HTERT RPE-1 (cell line): ENCODE results near the gene KRTAP5-7.
"Not testable (repeated sequence)": the region's sequence is repeated elsewhere in the genome, so short reads cannot be mapped to it uniquely, and the experiment has no call there.

Experiments
- in situ Hi-C: fragments of 300-500 bp; cut with MboI; formaldehyde crosslinking; loops from 4 replicates; pipeline ENCODE4 v1.14.3; 2020; ENCODE audit warnings: low sequenced_read_pairs

The KRTAP5-7 gene

DNA sequence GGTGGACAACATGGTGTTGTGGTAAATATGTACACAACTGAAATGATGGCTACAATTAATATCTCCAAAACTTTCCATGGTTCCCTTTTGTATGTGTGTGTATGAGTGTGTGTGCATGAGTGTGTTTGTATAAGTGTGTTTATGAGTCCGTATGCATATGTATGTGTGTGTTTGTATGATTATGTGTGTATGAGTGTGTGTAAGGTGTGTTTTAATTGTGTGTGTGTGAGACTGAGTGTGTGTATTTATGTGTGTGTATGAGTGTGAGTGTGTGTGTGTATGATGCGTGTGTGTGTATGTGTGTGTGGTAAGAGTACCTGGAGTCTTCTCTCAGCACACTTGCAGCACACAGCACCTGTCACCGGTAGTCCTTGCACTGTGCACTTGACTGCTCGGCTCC, 29.0 kb downstream of the KRTAP5-7 start:
- in situ Hi-C loops = no loop called here

DNA sequence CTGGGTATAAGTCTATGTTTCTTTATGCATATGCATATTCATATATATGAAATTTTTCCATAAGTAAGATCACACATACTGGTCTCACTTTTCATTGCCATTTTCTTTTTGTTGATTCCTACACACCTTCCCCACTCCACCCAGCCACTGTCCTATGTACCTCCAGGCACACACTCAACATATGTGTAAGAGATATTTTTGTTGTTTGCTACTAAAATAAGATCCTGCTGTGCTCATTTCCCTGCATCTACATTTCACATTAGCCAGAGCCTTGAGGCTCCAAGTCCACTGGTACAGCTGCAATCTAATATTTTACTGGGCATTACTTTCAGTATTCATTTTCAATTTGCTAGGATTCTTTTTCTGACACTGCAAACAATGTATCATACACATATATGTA, 30.2 kb downstream of the KRTAP5-7 start:
- in situ Hi-C loops = no loop called here

DNA sequence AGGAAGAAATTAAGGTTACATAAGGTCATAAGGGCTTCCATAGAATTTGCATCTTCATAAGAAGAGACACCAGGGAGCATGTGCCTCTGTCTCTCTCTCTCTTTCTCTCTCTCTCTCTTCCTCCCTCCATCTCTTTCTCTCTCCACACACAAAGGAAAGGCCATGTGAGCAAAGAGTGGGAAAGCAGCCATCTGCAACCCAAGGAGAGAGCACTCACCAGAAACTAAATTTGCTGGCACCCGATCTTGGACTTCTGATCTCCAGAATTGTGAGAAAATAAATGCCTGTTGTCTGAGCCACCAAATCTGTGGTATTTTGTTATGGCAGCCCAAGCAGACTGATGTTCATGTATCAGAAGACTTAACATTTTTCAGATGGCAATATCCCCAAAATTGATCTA, 31.9 kb downstream of the KRTAP5-7 start:
- in situ Hi-C loops = no loop called here

DNA sequence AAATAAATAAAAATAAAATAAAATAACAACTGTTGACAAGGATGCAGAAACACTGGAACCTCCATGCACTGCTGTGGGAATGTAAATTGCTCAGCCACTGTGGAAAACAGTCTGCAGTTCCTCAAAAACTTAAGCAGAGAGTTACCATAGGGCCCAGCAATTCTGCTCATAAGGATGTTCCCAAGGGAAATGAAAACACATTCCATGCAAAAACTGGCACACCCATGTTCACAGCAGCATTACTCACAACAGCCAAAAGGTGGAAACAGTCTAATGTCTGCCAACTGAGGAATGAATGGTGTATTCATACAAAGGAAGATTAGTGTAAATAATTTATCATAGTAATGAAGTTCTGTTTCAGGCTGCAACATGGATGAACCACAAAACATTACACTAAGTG, 35.1 kb downstream of the KRTAP5-7 start:
- in situ Hi-C loops = no loop called here

DNA sequence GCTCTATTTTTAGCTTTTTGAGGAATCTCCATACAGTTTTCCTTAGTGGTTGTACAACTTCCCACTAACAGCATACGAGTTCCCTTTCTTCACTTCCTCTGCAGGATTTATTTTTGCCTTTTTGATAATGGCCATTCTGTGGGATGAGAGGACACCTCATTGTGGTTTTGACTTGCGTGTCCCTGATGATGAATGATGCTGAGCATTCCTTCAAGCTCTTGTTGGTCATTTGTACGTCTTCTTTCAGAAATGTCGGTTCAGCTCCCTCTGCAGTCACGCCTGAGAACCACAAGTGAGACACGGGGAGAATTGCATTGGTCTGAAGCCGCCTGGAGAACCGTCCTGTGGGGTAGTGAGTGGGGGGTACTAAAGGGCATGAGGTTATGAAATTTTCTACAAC, 36.3 kb downstream of the KRTAP5-7 start:
- in situ Hi-C loops = no loop called here

DNA sequence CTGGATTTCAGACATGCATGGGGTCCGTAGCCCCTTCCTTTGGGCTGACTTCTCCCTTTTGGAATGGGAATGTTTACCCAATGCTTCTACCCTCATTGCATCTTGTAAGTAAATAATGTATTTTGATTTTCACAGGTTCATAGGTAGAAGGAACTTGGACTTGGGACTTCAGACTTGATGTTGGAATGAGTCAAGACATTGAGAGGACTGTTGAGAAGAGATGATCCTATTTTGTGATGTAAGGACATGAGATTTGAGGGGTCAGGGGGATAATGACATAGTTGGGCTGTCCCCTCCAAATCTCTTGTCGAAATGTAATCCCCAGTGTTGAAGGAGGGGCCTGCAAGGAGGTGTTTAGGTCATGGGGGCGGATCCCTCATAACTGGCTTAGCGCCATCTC, 37.4 kb downstream of the KRTAP5-7 start:
- in situ Hi-C loops = no loop called here

DNA sequence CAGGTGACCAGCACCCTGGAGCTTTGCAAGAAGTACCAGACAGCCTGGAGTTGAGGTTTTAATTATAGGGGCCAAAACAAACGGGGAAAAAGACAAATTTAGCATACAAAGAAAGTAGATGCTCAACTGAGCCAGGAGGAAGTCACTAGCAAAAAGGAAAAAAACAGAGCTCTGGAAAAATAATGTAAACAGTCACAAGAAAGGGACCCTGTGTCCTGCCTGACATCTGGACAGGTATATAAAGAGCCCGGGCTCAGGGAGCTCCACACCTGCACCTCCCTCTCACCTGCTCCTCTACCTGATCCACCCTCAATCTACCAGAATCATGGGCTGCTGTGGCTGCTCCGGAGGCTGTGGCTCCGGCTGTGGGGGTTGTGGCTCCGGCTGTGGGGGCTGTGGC, 38.2 kb downstream of the KRTAP5-7 start, which contains the start of gene KRTAP5-10:
Gene KRTAP5-10 (plus strand): TSS at position 301 of the 400 bp plus-strand sequence. CDS start 25 bp downstream, at position 326.
- in situ Hi-C loops = no loop called here

DNA sequence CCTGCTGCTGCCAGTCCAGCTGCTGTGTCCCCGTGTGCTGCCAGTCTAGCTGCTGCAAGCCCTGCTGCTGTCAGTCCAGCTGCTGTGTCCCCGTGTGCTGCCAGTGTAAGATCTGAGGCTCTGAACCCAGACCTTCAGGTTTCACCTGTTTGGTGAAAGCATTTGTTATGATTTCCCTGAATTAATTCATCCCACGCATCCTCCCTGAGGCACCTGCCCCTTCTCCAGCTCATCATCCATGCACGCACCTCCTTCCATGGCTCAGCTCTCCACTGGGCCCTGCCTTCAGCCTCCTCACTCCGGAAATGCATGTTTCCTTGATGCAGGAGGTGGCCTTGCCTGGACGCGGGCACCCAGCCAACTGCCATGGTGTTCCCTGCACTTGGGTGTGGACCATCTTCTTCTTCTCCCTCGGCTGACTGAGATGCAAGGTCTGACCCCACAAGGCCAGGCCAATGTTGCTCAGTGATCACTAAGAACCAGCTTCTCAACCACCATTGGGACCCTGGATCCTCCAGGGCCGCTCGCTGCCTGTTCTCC, 39.1 kb downstream of the KRTAP5-7 start:
- in situ Hi-C loops = no loop called here

DNA sequence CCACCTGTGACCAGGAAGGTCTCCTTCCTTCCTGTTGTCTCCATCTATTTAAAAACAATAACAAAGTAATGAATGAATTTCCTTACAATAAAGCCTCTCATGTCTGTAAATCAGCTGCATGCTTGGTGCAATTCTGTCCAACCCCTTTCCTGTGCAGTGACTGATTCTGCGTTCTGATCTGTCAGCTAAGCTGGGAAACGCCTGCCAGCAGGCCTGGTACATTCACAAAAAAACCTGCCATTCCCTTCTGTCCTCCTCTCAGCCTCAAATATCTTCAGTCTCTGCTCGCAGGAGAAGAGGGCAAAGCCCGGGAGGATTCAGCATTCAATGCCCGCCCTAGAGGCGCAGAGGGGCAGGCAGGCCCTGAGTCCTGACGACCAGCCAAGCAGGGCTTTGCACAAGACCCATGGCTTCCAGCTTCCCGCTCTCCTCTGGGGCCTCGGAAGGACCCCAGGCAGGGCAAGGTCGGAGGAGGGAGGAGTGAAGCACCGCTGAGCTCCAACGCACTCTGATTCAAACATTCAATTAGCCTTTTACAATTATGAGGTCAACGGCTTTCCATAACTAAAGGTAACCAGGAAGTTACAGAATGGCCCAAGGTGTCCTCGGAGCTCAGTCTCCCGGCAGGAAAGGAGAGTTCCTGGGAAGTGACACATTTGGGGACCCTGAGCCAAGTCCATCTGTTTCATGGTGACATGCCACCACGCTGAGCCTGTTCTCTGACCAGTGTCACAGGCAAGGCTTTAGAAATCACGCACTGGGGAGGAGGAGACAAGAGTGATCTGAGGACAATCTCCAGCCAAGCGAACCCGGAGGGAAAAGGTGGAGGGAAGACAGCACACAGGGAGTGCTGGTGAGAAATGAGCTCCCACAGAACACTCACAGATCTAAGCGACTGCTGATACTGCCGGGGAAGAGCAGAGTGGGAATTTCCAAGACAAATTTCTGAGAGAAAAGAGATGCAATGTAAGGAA, 39.8 kb downstream of the KRTAP5-7 start:
- in situ Hi-C loops = not testable (repeated sequence)

DNA sequence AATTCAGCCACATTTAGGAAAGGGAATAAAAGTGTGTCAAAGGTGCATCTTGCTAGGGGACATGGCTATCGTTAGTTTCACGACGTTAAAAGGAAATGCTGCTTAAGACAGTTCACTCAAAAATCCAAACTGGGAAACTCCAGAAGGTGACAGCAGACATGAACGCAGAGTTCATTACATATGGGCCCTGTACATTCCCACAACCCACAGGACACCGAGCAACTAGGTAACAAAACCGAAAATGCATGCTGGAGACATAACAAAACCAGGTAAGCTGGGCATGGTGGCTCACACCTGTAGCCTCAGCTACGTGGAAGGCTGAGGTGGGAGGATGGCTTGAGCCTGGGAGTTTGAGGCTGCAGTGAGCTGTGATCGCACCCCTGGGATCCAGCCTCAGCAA, 40.6 kb downstream of the KRTAP5-7 start:
- in situ Hi-C loops = not testable (repeated sequence)

DNA sequence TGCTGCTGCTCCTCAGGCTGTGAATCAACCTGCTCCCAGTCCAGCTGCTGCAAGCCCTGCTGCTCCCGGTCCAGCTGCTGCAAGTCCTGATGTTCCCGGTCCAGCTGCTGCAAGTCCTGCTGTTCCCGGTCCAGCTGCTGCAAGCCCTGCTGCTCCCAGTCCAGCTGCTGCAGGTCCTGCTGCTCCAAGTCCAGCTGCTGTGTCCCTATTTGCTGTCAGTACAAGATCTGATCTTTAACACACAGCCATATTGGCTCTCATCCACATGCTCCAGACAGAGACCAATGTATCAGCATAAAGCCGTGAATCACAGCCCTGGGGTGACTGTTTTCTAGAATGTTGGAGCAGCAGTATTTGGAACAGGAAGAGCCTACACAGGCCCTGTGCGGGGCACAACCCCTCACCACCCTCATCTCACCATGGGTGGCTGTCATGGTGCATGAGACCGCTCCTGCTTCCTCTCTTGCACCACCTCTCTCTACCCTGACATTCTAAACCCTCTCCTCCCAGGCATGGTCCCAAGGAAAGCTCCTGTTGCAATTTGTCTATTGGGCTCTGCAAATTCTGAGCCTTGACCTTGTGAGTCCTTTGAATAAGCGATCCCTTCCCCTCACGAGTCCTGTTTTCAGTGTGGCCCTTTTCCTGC, 41.8 kb downstream of the KRTAP5-7 start:
- in situ Hi-C loops = no loop called here

DNA sequence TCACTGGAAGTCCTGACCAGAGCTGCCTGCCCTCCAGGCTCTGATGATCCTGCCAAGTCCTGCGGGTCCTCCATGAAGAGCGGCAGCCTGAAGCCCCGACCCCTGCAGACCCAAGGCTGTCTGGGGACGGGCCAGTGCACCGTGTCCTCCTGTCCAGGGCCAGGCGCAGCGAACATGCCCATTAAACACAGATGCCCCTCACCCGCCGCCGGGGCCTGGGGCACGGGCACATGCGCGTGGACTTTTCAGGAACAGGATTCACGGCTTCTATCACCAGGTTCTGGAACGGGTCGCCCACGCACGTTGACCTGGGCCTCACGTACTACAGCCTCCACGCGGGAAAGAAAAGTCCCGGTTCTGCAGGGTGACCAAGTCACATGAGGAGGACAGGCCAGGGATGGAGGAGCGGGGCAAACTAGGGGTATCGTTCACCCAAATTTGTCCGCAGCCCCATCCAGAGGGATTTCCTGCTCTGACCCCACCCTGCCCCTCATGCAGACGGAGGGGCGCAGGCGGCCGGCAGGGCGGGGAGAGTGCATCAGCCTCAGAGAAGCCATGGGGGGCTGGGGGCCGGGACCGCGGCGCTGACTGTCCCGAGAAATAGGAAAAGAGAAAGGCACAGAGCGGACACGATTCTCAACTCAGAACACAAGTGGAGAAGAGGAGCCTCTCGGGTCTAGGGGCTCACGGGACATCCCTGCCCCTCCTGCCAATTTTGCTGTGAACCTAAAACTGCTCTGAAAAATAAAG, 44.2 kb downstream of the KRTAP5-7 start:
- in situ Hi-C loops = not testable (repeated sequence)

DNA sequence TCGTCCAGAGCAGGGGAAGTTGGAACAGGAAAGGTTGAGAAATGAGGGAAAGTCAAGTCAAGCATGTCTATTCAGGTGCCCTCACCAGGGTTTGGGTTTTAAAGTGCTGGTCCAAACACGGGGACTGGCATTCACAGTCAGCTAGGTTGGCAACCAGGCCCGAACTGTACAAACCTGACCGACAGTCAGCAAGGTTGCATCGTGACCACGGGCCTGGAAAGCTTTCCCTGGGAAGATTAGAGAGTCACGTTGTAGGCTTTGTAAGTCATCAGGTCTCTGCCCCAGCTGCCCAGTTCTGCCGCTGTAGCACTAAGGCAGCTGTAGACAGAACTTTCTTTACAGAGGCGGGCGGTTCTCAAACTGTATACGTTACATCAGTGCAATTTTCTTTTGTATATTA, 45.7 kb downstream of the KRTAP5-7 start:
- in situ Hi-C loops = no loop called here

DNA sequence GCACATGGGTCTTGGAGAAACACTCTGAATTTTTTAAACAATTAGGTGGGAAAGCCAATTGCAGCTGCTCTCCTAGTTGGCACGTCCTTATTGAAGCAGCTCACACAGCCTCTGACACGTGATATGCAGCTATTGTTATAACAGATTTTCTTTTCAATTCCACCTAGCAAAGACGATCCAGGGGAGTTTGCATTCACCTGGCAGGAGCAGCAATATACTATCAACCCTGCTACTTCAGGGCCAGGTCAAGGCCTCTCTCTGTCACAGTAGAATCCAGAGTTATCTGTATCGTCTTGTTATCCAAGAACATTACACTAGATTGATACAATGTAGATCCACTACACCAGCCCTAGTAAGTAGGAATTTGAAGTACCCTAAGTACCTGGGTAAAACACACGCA, 47.4 kb downstream of the KRTAP5-7 start:
- in situ Hi-C loops = no loop called here

DNA sequence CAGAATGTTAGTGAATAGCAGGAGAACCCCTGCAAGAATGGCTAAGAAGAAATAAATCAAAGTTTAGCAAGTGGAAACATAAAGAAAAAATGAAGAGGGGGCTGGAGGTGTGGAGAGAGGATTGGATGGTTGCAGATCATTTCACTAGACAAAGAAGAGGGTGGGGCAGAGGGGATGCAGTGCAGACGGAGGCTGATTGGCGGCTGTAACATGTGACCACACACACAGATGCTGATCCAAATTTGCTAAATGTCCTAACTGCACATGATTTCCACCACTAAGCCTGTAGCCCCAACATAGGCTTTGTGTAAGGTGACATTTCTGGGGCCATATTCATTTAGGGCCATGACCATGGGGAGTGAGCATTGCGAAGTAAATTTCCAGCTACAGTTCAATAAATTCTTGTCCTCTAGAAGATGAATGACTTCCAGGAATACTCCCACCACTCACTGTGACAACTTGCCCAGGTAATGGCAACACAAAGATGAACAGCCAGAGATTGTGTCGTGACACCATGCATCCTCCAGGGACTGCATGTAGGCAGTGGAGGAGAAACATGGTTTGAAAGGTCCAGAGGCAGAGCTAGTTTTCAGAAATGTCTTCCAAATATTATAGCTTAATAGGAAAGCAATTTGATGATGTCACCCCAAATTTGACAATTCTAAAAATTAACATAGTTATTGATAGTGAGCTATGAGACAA, 48.8 kb downstream of the KRTAP5-7 start:
- in situ Hi-C loops = no loop called here

DNA sequence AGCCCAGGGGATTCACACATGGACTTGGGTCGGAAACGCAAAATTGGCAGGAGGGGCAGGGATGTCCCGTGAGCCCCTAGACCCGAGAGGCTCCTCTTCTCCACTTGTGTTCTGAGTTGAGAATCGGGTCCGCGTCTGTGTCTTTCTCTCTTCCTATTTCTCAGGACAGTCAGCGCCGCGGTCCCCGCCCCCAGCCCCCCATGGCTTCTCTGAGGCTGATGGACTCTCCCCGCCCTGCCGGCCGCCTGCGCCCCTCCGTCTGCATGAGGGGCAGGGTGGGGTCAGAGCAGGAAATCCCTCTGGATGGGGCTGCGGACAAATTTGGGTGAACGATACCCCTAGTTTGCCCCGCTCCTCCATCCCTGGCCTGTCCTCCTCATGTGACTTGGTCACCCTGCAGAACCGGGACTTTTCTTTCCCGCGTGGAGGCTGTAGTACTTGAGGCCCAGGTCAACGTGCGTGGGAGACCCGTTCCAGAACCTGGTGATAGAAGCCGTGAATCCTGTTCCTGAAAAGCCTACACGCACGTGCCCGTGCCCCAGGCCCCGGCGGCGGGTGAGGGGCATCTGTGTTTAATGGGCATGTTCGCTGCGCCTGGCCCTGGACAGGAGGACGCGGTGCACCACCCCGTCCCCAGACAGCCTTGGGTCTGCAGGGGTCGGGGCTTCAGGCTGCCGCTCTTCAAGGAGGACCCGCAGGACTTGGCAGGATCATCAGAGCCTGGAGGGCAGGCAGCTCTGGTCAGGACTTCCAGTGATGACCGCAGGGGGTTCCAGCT, 49.8 kb downstream of the KRTAP5-7 start:
- in situ Hi-C loops = not testable (repeated sequence)

DNA sequence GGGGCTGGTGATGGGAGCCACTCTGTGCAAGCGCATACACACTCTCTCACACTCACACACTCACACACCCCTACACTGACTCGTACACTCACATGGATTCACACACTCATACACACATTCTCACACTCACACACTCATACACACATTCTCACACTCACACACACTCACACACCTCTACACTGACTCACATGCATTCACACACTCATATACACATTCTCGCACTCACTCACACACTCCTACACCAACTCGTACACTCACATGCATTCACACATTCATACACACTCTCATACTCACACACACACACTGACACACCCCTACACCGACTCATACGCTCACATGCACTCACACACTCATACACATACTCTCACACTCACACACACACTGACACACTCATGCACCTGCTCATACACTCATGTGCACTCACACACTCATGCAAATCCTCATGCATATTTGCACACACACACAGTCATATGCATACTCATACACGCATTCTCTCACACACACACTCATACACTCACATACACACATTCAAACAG, 50.5 kb downstream of the KRTAP5-7 start:
- in situ Hi-C loops = no loop called here
